OCI-LY1 (cell line): ENCODE measurements around the gene COPB2.
A peak's percentile ranks its signal among the peaks of the same experiment; 100 is the strongest.

Experiments
- H2AFZ ChIP-seq: fragments of 200-600 bp; sonication (generic), shearing (Covaris generic); 2 replicates; pipeline ENCODE4 v1.6.0; 2014; ENCODE audit warnings: antibody characterized with exemption, mild to moderate bottlenecking, low read length
- H3F3A ChIP-seq: fragments of 200-600 bp; sonication (generic), shearing (Covaris generic); 2 replicates; pipeline ENCODE4 v1.6.0; 2014; ENCODE audit warnings: mild to moderate bottlenecking, antibody characterized with exemption, low read length, moderate library complexity; ENCODE audit not compliant: insufficient read depth
- H3K27ac ChIP-seq: fragments of 200-600 bp; sonication (generic); 2 replicates; pipeline ENCODE4 v1.5.1; 2014; ENCODE audit warnings: low read length, mixed run types, mild to moderate bottlenecking, low read depth; ENCODE audit not compliant: poor library complexity, severe bottlenecking
- H3K27me3 ChIP-seq: fragments of 200-600 bp; sonication (generic); 2 replicates; pipeline ENCODE4 v1.6.0; 2014; ENCODE audit warnings: antibody characterized with exemption, mild to moderate bottlenecking, low read length, moderate library complexity; ENCODE audit not compliant: insufficient read depth
- H3K36me3 ChIP-seq: fragments of 200-600 bp; sonication (generic); 2 replicates; pipeline ENCODE4 v1.6.1; 2014; ENCODE audit warnings: mild to moderate bottlenecking, antibody characterized with exemption, low read length, moderate library complexity, mixed read lengths; ENCODE audit not compliant: insufficient read depth
- H3K4me1 ChIP-seq: fragments of 200-600 bp; sonication (generic); 2 replicates; pipeline ENCODE4 v1.5.1; 2014; ENCODE audit warnings: mild to moderate bottlenecking, low read length, moderate library complexity; ENCODE audit not compliant: insufficient read depth, severe bottlenecking
- H3K4me2 ChIP-seq: fragments of 200-600 bp; sonication (generic), shearing (Covaris generic); 2 replicates; pipeline ENCODE4 v1.6.1; 2014; ENCODE audit warnings: low read length
- H3K4me3 ChIP-seq: fragments of 200-600 bp; sonication (generic); 2 replicates; pipeline ENCODE4 v1.5.1; 2014; ENCODE audit warnings: low read length, low read depth, mild to moderate bottlenecking, mixed read lengths; ENCODE audit not compliant: poor library complexity, severe bottlenecking
- H3K79me2 ChIP-seq: fragments of 200-600 bp; shearing (Covaris generic); 2 replicates; pipeline ENCODE4 v1.6.1; 2016; ENCODE audit warnings: mixed run types, low read length, mixed read lengths; ENCODE audit not compliant: insufficient read depth
- H3K9ac ChIP-seq: fragments of 200-600 bp; sonication (generic), shearing (Covaris generic); 2 replicates; pipeline ENCODE4 v1.6.1; 2014; ENCODE audit warnings: mild to moderate bottlenecking, low read length, mixed read lengths
- H3K9me2 ChIP-seq: fragments of 200-600 bp; sonication (generic), shearing (Covaris generic); 2 replicates; pipeline ENCODE4 v1.6.1; 2014; ENCODE audit warnings: low read depth, mild to moderate bottlenecking, low read length, mixed read lengths
- H3K9me3 ChIP-seq: fragments of 200-600 bp; shearing (Covaris generic); 2 replicates; pipeline ENCODE4 v1.6.1; 2014; ENCODE audit warnings: low read length, mixed read lengths
- H4K20me1 ChIP-seq: fragments of 200-600 bp; sonication (generic), shearing (Covaris generic); 2 replicates; pipeline ENCODE4 v1.6.0; 2016; ENCODE audit warnings: mild to moderate bottlenecking, low read length; ENCODE audit not compliant: insufficient read depth
- CTCF ChIP-seq: fragments of 200-600 bp; sonication (generic), shearing (Covaris generic); IDR thresholded peaks from 2 replicates; pipeline ENCODE4 v1.5.1; 2017; ENCODE audit warnings: mild to moderate bottlenecking, antibody characterized with exemption, low read length, moderate library complexity, mixed read lengths
- EZH2 ChIP-seq: fragments of 200-600 bp; sonication (generic), shearing (Covaris generic); IDR thresholded peaks from 2 replicates; pipeline ENCODE4 v1.8.0; 2017; ENCODE audit warnings: borderline replicate concordance, mixed run types, mild to moderate bottlenecking, antibody characterized with exemption, low read length, moderate library complexity, mixed read lengths

Gene COPB2

GRCh38 chr3:139332092-139332491 lies 57.4 kb downstream of the COPB2 start:
- no peaks in the 10 kb centered on the region for H3K9me2 ChIP-seq
- H3K36me3 ChIP-seq, result no peaks in the 10 kb centered on the region
- H3K79me2 ChIP-seq, result no peaks in the 10 kb centered on the region
- no peak overlapping the region for H3K4me2 ChIP-seq
- H2AFZ ChIP-seq, result no peak overlapping the region
- no peaks in the 10 kb centered on the region for H3K9me3 ChIP-seq
- no peaks in the 10 kb centered on the region for H3K27me3 ChIP-seq
- no peaks in the 10 kb centered on the region for H4K20me1 ChIP-seq
- peaks cover 3% of the 10 kb centered on the region for H3K4me1 ChIP-seq
- H3K27ac ChIP-seq, result no peak overlapping the region
- H3F3A ChIP-seq, result no peaks in the 10 kb centered on the region
- no peak for TF ChIP-seq CTCF
- TF ChIP-seq EZH2, result no peak
- no peak overlapping the region for H3K9ac ChIP-seq
- no peak overlapping the region for H3K4me3 ChIP-seq

DNA sequence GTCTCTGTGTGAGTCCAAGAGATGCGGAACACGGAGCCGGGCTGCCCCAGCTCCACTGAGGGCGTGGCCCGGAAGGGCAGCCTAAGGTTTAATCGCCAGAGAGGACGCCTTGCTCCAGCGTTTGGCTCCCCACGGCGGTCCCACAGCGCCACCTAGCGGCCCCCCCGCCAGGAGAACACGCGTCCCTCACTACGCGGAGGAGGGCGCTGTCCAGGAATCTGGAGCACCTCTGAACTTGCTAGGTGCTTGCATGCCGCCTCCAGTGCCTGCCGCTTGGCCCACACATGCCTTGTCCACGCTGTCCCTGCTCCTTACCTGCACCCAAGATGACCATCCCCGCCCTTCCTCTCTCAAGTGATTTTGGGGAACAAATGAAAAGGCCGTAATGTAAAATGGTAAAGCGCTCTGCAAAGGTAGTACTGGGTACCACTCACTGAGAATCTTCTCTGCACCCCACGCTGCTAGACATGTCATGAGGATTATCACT lies 60.0 kb downstream of the COPB2 start:
- Histone ChIP-seq H3K27ac (no peak overlapping the region), H3K9ac (no peak overlapping the region; the same call in 1 of the 2 replicates), H3K36me3 (no peaks in the 10 kb centered on the region), H3F3A (no peaks in the 10 kb centered on the region), H3K4me3 (peak overlapping the region; percentile 8), H2AFZ (0 out of 2 replicates have a peak overlapping the region, but pooled peaks have one; percentile 38), H3K9me3 (no peaks in the 10 kb centered on the region), H3K4me2 (peak overlapping the region; percentile 49), H3K79me2 (no peaks in the 10 kb centered on the region), H3K4me1 (peaks cover 3% of the 10 kb centered on the region), H3K27me3 (peaks cover 11% of the 10 kb centered on the region; the same call in 1 of the 2 replicates), H4K20me1 (no peaks in the 10 kb centered on the region), H3K9me2 (no peaks in the 10 kb centered on the region)
- TF ChIP-seq EZH2 (no peak), CTCF (peak; percentile 100)

- no peaks in the 10 kb centered on the region for H3K9me3 ChIP-seq
- H4K20me1 ChIP-seq, result no peaks in the 10 kb centered on the region
- H2AFZ ChIP-seq, result no peak overlapping the region
- no peaks in the 10 kb centered on the region for H3K79me2 ChIP-seq
- peaks cover 3% of the 10 kb centered on the region for H3K4me1 ChIP-seq
- H3K36me3 ChIP-seq, result no peaks in the 10 kb centered on the region
- H3K4me2 ChIP-seq, result no peak overlapping the region
- no peak overlapping the region for H3K4me3 ChIP-seq
- H3K9me2 ChIP-seq, result no peaks in the 10 kb centered on the region
- no peak overlapping the region for H3K27ac ChIP-seq
- H3F3A ChIP-seq, result no peaks in the 10 kb centered on the region
- no peak for TF ChIP-seq EZH2
- TF ChIP-seq CTCF, result no peak
- H3K27me3 ChIP-seq, result peaks cover 11% of the 10 kb centered on the region; the same call in 1 of the 2 replicates
- H3K9ac ChIP-seq, result no peak overlapping the region
These were observed 61.1 kb downstream of the COPB2 start for GRCh38 chr3:139328356-139328755.
